IgD-negative memory B cell (primary cell): ENCODE results near the gene CRTAC1. TPM values are rescaled to one million over a fixed set of nuclear protein-coding genes. Genes with fewer than 3 reads are reported as not detected.

Source experiments
- polyA plus RNA-seq: library from polyadenylated mRNA; unstranded; fragments of 300-500 nt; fragmentation: Illumina TruSeq; gene quantifications from one replicate; pipeline ENCODE4 v1.2.3, GENCODE V29; 2021

Gene CRTAC1
- polyA plus RNA-seq, 1 donor from 2014 or later, result not detected

Other genes with a start within 250 kb of the CRTAC1 start
- gene GOLGA7B, start 180.8 kb downstream of the CRTAC1 start, polyA plus RNA-seq, result not detected
- gene R3HCC1L, start 104.0 kb upstream of the CRTAC1 start, polyA plus RNA-seq, result 15.1 TPM
- 0.08 TPM for gene LOXL4, start 237.6 kb upstream of the CRTAC1 start, polyA plus RNA-seq